ENCODE results near the gene MACF1.
A peak's percentile ranks its signal among the peaks of the same experiment; 100 is the strongest.

Gene MACF1

GRCh38 chr1:39398278-39399021 lies 194.0 kb downstream of the MACF1 start:
- DNase-seq: peak; percentile 8 to 38

- DNase-seq: no peak
Measured at GRCh38 chr1:39401106-39401505, 196.6 kb downstream of the MACF1 start.

GRCh38 chr1:39404876-39405275 lies 200.4 kb downstream of the MACF1 start:
- no peak for DNase-seq

GRCh38 chr1:39405358-39405757 lies 200.9 kb downstream of the MACF1 start:
- DNase-seq: no peak

GRCh38 chr1:39406533-39407450 lies 202.3 kb downstream of the MACF1 start:
- DNase-seq: no peak

GRCh38 chr1:39407510-39407895 lies 203.0 kb downstream of the MACF1 start:
- no peak for DNase-seq

GRCh38 chr1:39407896-39408640 lies 203.6 kb downstream of the MACF1 start:
- DNase-seq: no peak

GRCh38 chr1:39408641-39409054 lies 204.2 kb downstream of the MACF1 start:
- DNase-seq: peak; percentile 81

GRCh38 chr1:39409055-39409816 lies 204.7 kb downstream of the MACF1 start:
- peak in 1 of 2 experiments; percentile 4 for DNase-seq

GRCh38 chr1:39410915-39411436 lies 206.5 kb downstream of the MACF1 start:
- DNase-seq: peak; percentile 44 to 59

- DNase-seq: no peak
Measured at GRCh38 chr1:39411526-39412478, 207.3 kb downstream of the MACF1 start.

GRCh38 chr1:39412892-39413291 lies 208.4 kb downstream of the MACF1 start:
- no peak for DNase-seq

- no peak for DNase-seq
Measured at GRCh38 chr1:39413902-39414528, 209.5 kb downstream of the MACF1 start.

GRCh38 chr1:39415553-39415952 lies 211.1 kb downstream of the MACF1 start:
- no peak for DNase-seq

GRCh38 chr1:39416609-39417008 lies 212.1 kb downstream of the MACF1 start:
- no peak for DNase-seq

- DNase-seq: no peak
Measured at GRCh38 chr1:39418236-39418635, 213.7 kb downstream of the MACF1 start.

- DNase-seq: no peak
Measured at GRCh38 chr1:39420493-39420892, 216.0 kb downstream of the MACF1 start.

- no peak for DNase-seq
Measured at GRCh38 chr1:39422614-39423013, 218.1 kb downstream of the MACF1 start.

GRCh38 chr1:39425151-39425550 lies 220.7 kb downstream of the MACF1 start:
- DNase-seq: no peak

- DNase-seq: no peak
Measured at GRCh38 chr1:39425634-39426033, 221.1 kb downstream of the MACF1 start.
